Activated T-cell treated with anti-CD3 and anti-CD28 coated beads, Interleukin-2, amount 50 U/mL, for 24 hours (primary cell): ENCODE data around the gene ADAMTS16.

Experiments used
- DNase-seq: peaks from one replicate; pipeline ENCODE4 v3.0.0-alpha.2; 2020
- H3K27ac Mint-ChIP-seq: 2 replicates; pipeline ENCODE4 v1.8.0; 2020; ENCODE audit warnings: mild to moderate bottlenecking, mixed read lengths
- H3K27me3 Mint-ChIP-seq: 2 replicates; pipeline ENCODE4 v1.8.0; 2020; ENCODE audit warnings: mixed read lengths
- H3K36me3 Mint-ChIP-seq: 2 replicates; pipeline ENCODE4 v1.8.0; 2020; ENCODE audit warnings: low read depth, mixed read lengths
- H3K4me1 Mint-ChIP-seq: 2 replicates; pipeline ENCODE4 v1.8.0; 2020; ENCODE audit warnings: low read depth, mixed read lengths
- H3K4me3 Mint-ChIP-seq: 2 replicates; pipeline ENCODE4 v1.8.0; 2020; ENCODE audit warnings: mild to moderate bottlenecking, moderate library complexity, mixed read lengths
- H3K9me3 Mint-ChIP-seq: 2 replicates; pipeline ENCODE4 v1.8.0; 2020; ENCODE audit warnings: mixed read lengths

ADAMTS16 gene

DNA sequence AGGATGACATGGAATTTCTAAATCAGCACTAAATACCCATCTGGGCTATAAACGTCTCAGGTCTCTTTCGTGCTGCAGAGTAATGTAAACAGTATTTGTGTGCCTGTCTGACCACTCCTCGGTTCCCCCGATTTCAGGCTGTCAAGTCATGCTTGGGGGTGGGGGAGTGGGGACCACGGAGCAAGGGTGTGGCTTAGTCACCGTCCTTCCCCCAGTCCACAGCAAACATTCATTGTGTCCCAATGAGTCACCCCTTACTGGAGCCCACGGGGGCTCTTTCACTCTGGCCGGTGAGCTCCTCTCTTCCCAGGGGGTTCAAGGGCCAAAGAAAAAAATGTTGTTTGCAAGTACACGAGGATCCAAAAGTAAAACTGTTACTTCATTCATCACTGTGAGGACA lies 210.0 kb downstream of the ADAMTS16 start:
- H3K27ac Mint-ChIP-seq = no peak overlapping the region
- no peak for DNase-seq
- H3K4me3 Mint-ChIP-seq = no peak overlapping the region
- no peaks in the 10 kb centered on the region for H3K9me3 Mint-ChIP-seq
- H3K27me3 Mint-ChIP-seq = peaks cover 28% of the 10 kb centered on the region
- no peaks in the 10 kb centered on the region for H3K36me3 Mint-ChIP-seq
- peaks cover 4% of the 10 kb centered on the region for H3K4me1 Mint-ChIP-seq

DNA sequence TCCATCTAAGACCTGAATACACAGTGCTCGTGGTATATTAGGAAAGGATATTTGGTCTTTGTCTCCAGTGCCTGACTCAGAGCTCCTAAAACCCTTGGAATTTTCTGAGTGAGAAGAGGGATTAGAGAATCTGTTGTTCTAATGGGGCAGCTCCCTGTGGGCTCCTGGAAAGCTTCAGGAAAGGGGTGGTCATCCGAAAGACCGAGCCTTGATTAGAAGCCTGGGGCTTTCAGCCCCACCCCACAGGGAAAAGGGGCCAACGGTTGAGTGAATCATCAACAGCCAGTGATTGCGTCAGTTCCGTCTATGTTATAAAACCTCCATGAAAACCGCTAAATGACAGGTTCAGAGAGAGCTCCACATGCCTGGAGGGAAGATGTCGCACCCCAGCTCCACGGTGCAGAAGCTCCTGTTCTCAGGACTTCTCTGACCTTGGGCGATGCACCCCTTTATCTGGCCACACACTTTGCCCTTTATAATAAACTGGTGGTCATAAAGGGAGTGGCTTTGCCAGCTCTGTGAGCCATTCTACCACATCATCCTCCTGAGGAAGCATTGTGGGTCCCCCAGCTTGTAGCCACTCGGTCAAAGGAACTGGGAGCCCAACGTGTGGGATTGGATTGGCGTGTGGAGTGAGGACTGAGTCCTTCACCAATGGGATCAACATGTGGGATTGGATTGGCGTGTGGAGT lies 211.3 kb downstream of the ADAMTS16 start:
- Mint-ChIP-seq H3K9me3 (no peaks in the 10 kb centered on the region), H3K4me3 (no peak overlapping the region), H3K4me1 (peaks cover 4% of the 10 kb centered on the region), H3K27ac (no peak overlapping the region), H3K36me3 (no peaks in the 10 kb centered on the region), H3K27me3 (peaks cover 21% of the 10 kb centered on the region)
- DNase-seq = no peak

DNA sequence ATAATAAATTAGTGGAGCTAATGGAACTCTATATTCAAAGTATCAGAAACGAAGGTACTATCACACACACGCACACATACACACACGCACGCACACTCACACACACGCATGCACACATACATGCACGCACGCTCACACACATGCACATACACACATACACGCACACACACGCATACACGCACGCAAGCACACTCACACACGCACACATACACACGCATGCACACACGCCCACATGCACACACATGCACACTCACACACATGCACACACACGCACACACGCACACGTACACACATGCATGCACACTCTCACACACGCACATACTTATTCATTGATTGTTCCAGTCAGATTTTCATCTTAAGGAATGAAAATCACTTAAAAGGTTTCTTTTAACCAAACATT lies 212.5 kb downstream of the ADAMTS16 start:
- no peak overlapping the region for H3K4me3 Mint-ChIP-seq
- H3K36me3 Mint-ChIP-seq = no peaks in the 10 kb centered on the region
- peaks cover 4% of the 10 kb centered on the region for H3K4me1 Mint-ChIP-seq
- no peak for DNase-seq
- H3K27ac Mint-ChIP-seq = no peak overlapping the region
- H3K27me3 Mint-ChIP-seq = peaks cover 17% of the 10 kb centered on the region
- H3K9me3 Mint-ChIP-seq = no peaks in the 10 kb centered on the region

DNA sequence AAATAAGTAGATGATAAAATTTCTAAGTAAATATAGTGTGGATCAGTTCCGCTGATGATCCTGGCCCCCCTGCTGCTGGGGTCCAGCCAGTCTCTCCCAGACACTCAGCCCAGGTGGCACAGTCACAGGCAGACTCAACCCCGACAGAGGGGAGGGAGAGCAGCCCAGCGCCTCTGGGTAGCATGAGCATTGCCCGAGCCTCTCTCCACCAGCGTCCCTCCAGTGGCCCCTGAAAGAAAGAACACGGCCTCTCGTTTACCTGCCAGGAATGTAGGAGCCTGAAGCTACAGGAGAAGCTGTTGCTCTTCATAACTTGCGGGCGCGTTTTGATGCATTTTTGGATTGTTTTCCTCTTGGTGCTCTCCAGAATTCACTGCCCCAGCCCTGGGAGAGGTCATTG lies 213.6 kb downstream of the ADAMTS16 start:
- no peak overlapping the region for H3K27ac Mint-ChIP-seq
- no peak overlapping the region for H3K4me3 Mint-ChIP-seq
- no peaks in the 10 kb centered on the region for H3K9me3 Mint-ChIP-seq
- no peaks in the 10 kb centered on the region for H3K36me3 Mint-ChIP-seq
- no peaks in the 10 kb centered on the region for H3K4me1 Mint-ChIP-seq
- no peak for DNase-seq
- H3K27me3 Mint-ChIP-seq = peaks cover 17% of the 10 kb centered on the region

DNA sequence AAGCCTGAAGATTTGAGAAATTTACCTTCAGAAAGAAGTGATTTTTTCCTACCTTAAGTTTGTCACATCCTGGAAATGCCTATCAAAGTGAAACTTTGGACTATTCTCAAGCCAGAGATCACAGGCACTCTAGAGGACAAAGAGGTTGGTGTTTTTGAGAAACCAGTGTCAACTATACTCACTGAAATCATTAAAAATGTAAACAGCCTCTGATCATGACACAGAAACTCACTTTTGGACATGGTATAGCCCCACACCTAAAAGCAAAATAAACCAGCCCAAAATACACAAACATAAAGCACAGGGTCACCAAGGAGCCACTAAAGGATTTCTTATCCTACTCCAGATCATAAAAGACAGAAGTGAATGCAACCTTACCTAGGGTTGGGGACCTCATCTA lies 216.6 kb downstream of the ADAMTS16 start:
- H3K27ac Mint-ChIP-seq = no peak overlapping the region
- no peaks in the 10 kb centered on the region for H3K9me3 Mint-ChIP-seq
- H3K36me3 Mint-ChIP-seq = no peaks in the 10 kb centered on the region
- H3K27me3 Mint-ChIP-seq = no peaks in the 10 kb centered on the region
- H3K4me1 Mint-ChIP-seq = no peaks in the 10 kb centered on the region
- H3K4me3 Mint-ChIP-seq = no peak overlapping the region
- no peak for DNase-seq

DNA sequence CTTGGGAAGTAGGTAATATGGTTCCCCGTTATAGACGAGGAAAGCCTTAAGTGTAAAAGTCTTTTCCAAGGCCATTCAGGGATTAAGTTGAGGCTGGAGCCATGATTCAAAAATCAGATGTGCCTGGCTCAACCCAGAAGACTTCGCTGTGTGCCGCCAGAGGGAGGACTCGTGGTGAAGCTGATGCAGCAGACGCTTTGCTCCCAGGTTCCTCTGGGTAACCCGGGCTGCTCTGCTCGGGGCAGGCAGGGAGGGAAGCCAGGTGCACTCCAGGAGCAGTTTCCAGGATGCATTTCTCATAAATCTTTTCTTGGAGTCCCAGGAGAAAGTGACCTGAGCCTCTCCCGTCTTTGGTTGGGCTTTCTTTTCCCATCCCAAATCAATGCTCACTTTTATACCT lies 219.5 kb downstream of the ADAMTS16 start:
- Mint-ChIP-seq H3K9me3 (no peaks in the 10 kb centered on the region), H3K27ac (no peak overlapping the region), H3K4me1 (no peaks in the 10 kb centered on the region), H3K36me3 (no peaks in the 10 kb centered on the region), H3K27me3 (no peaks in the 10 kb centered on the region), H3K4me3 (no peak overlapping the region)
- DNase-seq = no peak

DNA sequence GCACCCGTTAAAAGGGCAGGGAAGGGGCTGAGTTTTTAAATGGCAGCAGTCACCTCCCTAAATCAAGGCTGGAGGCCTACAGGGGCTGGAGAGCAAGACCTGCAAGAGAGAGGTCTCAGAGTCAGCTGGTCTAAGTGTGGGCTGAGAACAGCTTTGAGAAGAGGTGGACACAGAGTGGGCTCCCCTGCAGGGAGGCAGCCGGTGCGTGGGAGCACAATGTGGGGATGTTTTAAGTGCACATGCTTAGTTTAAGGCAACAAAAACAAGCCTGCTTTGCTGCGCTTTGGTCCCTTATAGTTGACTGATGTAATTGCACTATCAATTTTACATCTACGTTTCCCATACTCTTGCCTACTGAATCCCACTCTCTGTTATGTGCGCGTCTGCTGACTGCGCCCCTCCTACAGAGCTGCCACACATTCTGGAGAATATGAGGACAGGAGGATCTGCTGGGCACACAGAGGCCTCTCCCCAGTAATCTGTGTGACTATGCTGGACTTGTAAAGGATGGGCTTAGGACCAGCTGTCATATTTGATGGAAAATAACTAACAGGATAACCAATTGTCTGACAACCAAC lies 220.3 kb downstream of the ADAMTS16 start:
- DNase-seq = no peak
- Mint-ChIP-seq H3K4me1 (no peaks in the 10 kb centered on the region), H3K36me3 (no peaks in the 10 kb centered on the region)

DNA sequence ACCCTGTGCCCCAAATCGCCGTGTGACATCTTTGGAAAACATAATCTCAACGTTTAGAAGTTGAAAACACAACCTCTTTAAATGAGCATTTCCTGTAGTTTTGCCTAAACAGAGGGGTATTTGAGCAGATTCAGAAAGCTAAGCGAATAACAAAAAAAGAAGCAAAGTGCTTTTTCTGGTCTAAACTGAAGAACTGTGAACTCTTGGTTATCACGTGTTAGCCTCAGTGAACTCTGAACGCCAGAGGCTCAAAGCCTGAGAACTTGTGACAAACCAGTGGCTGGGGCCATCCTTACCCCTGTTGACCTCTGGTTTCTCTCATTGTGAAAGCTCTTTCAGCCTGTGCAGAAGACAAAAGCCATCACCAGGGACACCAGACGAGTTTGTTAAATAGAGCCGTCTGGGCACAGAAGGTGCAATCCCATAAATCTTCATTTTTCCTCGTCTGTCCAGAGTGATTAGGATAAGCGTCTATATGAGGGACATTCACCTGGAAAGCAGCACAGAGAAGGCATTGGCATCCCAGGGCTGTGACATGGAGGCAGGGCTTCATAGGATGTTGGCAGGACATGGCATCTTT lies 220.9 kb downstream of the ADAMTS16 start:
- no peak overlapping the region for H3K27ac Mint-ChIP-seq
- H3K27me3 Mint-ChIP-seq = no peaks in the 10 kb centered on the region
- no peaks in the 10 kb centered on the region for H3K36me3 Mint-ChIP-seq
- H3K4me3 Mint-ChIP-seq = no peak overlapping the region
- no peaks in the 10 kb centered on the region for H3K4me1 Mint-ChIP-seq
- DNase-seq = no peak
- H3K9me3 Mint-ChIP-seq = no peaks in the 10 kb centered on the region

More for the DNA sequence above, 220.3 kb downstream of the ADAMTS16 start:
- Mint-ChIP-seq H3K9me3 (no peaks in the 10 kb centered on the region), H3K4me3 (no peak overlapping the region), H3K27me3 (no peaks in the 10 kb centered on the region), H3K27ac (no peak overlapping the region)

DNA sequence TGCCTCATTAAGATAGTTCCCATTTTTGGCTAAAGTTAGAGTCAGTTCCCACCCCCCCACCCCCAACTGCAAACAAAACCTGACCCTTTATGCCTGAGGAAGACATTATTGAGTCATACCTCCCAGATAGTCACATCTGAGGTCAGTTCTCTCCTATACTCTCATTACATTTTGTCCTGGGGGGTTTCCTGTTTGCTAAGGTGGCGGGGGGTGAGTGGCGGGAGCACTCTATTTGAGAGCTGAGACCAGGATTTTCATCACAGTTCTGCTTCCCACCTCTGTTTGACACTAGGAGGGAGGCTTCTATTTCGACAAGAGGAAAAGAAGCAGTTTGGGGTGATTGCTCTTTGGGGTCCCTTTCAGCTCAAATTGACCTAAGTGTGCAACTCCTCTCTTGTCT lies 222.9 kb downstream of the ADAMTS16 start:
- H3K4me1 Mint-ChIP-seq = no peaks in the 10 kb centered on the region
- H3K36me3 Mint-ChIP-seq = no peaks in the 10 kb centered on the region
- H3K27me3 Mint-ChIP-seq = no peaks in the 10 kb centered on the region
- no peak for DNase-seq
- H3K9me3 Mint-ChIP-seq = no peaks in the 10 kb centered on the region
- H3K27ac Mint-ChIP-seq = no peak overlapping the region
- H3K4me3 Mint-ChIP-seq = no peak overlapping the region

DNA sequence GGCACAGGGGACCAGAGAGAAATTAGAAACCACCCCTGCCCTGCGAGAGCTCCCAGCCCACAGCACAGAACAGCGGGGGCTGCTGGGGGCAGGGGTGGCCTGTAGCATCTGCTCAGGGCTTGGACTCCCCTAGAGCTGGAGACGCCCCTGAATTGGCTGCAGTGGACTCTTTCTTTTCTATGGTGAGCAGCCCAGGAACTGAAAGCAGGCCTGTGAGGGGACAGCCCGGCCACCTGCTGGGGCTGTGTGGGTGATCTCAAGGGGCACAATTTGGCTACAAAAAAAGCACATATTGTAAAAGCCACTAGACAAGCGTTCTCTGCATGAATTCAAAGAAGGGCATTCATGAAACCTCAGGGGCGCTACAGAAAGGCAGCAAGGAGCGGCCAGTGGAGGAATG lies 224.8 kb downstream of the ADAMTS16 start:
- no peak for DNase-seq
- H3K4me1 Mint-ChIP-seq = no peaks in the 10 kb centered on the region
- H3K4me3 Mint-ChIP-seq = no peak overlapping the region
- H3K36me3 Mint-ChIP-seq = no peaks in the 10 kb centered on the region
- no peaks in the 10 kb centered on the region for H3K9me3 Mint-ChIP-seq
- H3K27ac Mint-ChIP-seq = no peak overlapping the region
- H3K27me3 Mint-ChIP-seq = no peaks in the 10 kb centered on the region

DNA sequence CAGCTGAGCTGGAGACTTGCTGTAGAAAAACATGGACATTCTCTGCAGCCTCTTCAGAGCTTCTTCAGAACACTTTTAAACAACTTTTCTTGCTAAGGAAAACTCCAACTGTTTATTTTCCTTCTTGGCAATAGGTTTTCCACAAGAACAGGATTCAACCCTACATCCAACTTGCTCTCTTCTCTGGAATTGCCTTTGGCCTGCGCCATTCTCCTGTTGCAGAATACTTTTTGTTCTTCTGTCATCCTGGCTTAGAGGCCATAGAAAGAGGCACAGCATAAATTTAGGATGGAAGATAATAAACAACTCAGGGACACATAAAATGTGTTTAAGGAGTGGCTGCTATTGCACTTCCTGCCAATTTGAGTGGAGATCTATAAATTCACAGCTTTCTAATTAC lies 227.6 kb downstream of the ADAMTS16 start:
- Mint-ChIP-seq H3K36me3 (no peaks in the 10 kb centered on the region), H3K9me3 (no peaks in the 10 kb centered on the region), H3K27ac (no peak overlapping the region), H3K4me1 (no peaks in the 10 kb centered on the region), H3K4me3 (no peak overlapping the region), H3K27me3 (no peaks in the 10 kb centered on the region)
- DNase-seq = no peak

DNA sequence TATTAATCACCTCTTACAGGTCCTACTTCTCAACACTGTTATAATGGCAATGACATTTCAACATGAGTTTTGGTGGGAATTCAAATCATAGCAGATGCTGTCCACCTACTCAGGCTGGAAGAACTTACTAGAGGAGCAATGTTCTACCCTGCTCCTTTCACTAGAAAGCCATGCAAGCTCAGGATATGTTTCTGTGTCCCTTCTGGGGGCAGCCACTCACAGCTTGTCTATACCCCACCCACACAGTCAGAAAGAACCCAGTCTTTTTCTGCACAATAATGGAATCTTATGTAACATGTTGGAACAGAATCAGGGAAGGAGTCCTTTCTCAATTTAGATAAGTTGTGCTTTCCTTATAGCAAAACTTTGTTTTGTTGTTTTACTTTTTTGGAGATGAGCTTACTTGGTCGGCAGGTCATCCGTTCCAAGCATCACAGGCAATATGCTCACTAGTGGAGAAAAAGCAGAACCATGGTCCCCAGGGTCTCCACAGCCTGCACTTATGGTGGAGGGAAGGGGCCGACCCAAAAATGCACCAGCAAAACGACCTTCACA lies 229.0 kb downstream of the ADAMTS16 start:
- H3K27me3 Mint-ChIP-seq = no peaks in the 10 kb centered on the region
- no peaks in the 10 kb centered on the region for H3K4me1 Mint-ChIP-seq
- no peak overlapping the region for H3K27ac Mint-ChIP-seq
- no peaks in the 10 kb centered on the region for H3K9me3 Mint-ChIP-seq
- no peak overlapping the region for H3K4me3 Mint-ChIP-seq
- no peaks in the 10 kb centered on the region for H3K36me3 Mint-ChIP-seq
- DNase-seq = no peak
